Naive thymus-derived CD4-positive, alpha-beta T cell (primary cell): ENCODE measurements around the gene EPS8. TPM values are rescaled to one million over a fixed set of nuclear protein-coding genes. Genes with fewer than 3 reads are reported as not detected.

ENCODE experiments used
- ATAC-seq: fragments of 150-1000 bp; cut with Tn5 transposase; 2 replicates; pipeline ENCODE4 v1.10.0; 2021; ENCODE audit warnings: mild to moderate bottlenecking, moderate library complexity
- CTCF ChIA-PET: fragments of 350-600 bp; sonication (Branson Sonifier 250); formaldehyde crosslinking; loops from one replicate; lab custom pipeline; 2021; ENCODE audit warnings: antibody characterized with exemption; lab: Charles Lee
- POLR2A ChIA-PET: fragments of 350-600 bp; sonication (Branson Sonifier 250); formaldehyde crosslinking; loops from one replicate; lab custom pipeline; 2021; ENCODE audit warnings: antibody characterized with exemption, inconsistent platforms; lab: Charles Lee
- DNase-seq, 9 donors: peaks; one replicate each; pipeline versions ENCODE4 v3.0.0 to v3.0.0-alpha.2; 2020 to 2022; ENCODE audit warnings: mixed read lengths in 1 of 9
- H3K27ac ChIP-seq: one replicate; pipeline ENCODE4 v1.7.0; 2013; ENCODE audit warnings: mild to moderate bottlenecking, low read depth, low read length, moderate library complexity
- H3K27me3 ChIP-seq, 2 donors: one replicate each; pipeline ENCODE4 v1.7.0; 2013; ENCODE audit warnings: low read length in 2 of 2, mild to moderate bottlenecking in 2 of 2, moderate library complexity in 2 of 2; ENCODE audit not compliant: control insufficient read depth in 2 of 2, insufficient read depth in 2 of 2
- H3K36me3 ChIP-seq, 3 experiments: 1 replicate in 2 of 3; 2 replicates in 1 of 3; pipeline ENCODE4 v1.7.0; 2013; ENCODE audit warnings: low read length in 3 of 3, mild to moderate bottlenecking in 3 of 3, moderate library complexity in 1 of 3; ENCODE audit not compliant: insufficient read depth in 3 of 3, control insufficient read depth in 2 of 3
- H3K4me1 ChIP-seq, 2 donors: one replicate each; pipeline ENCODE4 v1.7.0; 2013; ENCODE audit warnings: low read length in 2 of 2, mild to moderate bottlenecking in 2 of 2, moderate library complexity in 1 of 2; ENCODE audit not compliant: control insufficient read depth in 2 of 2, insufficient read depth in 2 of 2
- H3K4me3 ChIP-seq: 2 replicates; pipeline ENCODE4 v1.7.0; 2013; ENCODE audit warnings: mild to moderate bottlenecking, low read length
- H3K9me3 ChIP-seq, 3 experiments: 1 replicate in 2 of 3; 2 replicates in 1 of 3; pipeline ENCODE4 v1.7.0; 2013; ENCODE audit warnings: low read length in 3 of 3; ENCODE audit not compliant: control insufficient read depth in 2 of 3
- H3K27ac Mint-ChIP-seq, 9 donors: one replicate each; pipeline ENCODE4 v1.8.0; 2020 to 2022; ENCODE audit warnings: mixed read lengths in 9 of 9, mild to moderate bottlenecking in 8 of 9, moderate library complexity in 5 of 9, inconsistent platforms in 2 of 9
- H3K27me3 Mint-ChIP-seq, 5 donors: one replicate each; pipeline ENCODE4 v1.8.0; 2021 to 2022; ENCODE audit warnings: mixed read lengths in 5 of 5, mild to moderate bottlenecking in 1 of 5
- H3K36me3 Mint-ChIP-seq, 5 donors: one replicate each; pipeline ENCODE4 v1.8.0; 2020 to 2022; ENCODE audit warnings: mixed read lengths in 5 of 5, mild to moderate bottlenecking in 3 of 5, inconsistent platforms in 1 of 5
- H3K4me1 Mint-ChIP-seq, 7 donors: one replicate each; pipeline ENCODE4 v1.8.0; 2020 to 2022; ENCODE audit warnings: mixed read lengths in 7 of 7, mild to moderate bottlenecking in 3 of 7, inconsistent platforms in 1 of 7
- H3K4me3 Mint-ChIP-seq, 10 donors: one replicate each; pipeline ENCODE4 v1.8.0; 2020 to 2022; ENCODE audit warnings: mild to moderate bottlenecking in 10 of 10, mixed read lengths in 10 of 10, moderate library complexity in 6 of 10, inconsistent platforms in 2 of 10
- H3K9me3 Mint-ChIP-seq, 11 donors: one replicate each; pipeline ENCODE4 v1.8.0; 2020 to 2022; ENCODE audit warnings: mixed read lengths in 11 of 11, mild to moderate bottlenecking in 4 of 11, inconsistent platforms in 1 of 11, moderate library complexity in 1 of 11
- intact Hi-C, 2 donors: fragments of 100-400 bp; cut with micrococcal nuclease; formaldehyde crosslinking; loops; one replicate each; pipeline ENCODE4 v1.15.1; 2023
- polyA plus RNA-seq, 2 donors: library from polyadenylated mRNA; unstranded; fragments of 300-500 nt; fragmentation: Illumina TruSeq; gene quantifications; one replicate each; pipeline ENCODE4 v1.2.3, GENCODE V29; 2021
- total RNA-seq, 6 experiments: library from RNA in 5 of 6; stranded (reverse) in 5 of 6; gene quantifications; 1 replicate in 5 of 6; 2 replicates in 1 of 6; pipeline ENCODE4 v1.2.3 and lab custom pipeline; 2021 to 2026

The EPS8 gene
- total and polyA plus RNA-seq, 7 experiments from 2014 or later, result 1.9 to 3.1 (median 2.5) TPM

GRCh38 chr12:15608941-15609340, 180.2 kb downstream of the EPS8 start:
- H3K4me1 Mint-ChIP-seq, result no peaks in the 10 kb centered on the region
- Histone ChIP-seq H3K4me1 (no peaks in the 10 kb centered on the region), H3K27ac (no peak overlapping the region), H3K27me3 (no peaks in the 10 kb centered on the region), H3K36me3 (no peaks in the 10 kb centered on the region), H3K9me3 (no peaks in the 10 kb centered on the region), H3K4me3 (no peak overlapping the region)
- ChIA-PET POLR2A (no interaction called here), CTCF (no interaction called here)
- peaks cover 0 to 9% (median 4%) of the 10 kb centered on the region in 5 donors for H3K27me3 Mint-ChIP-seq
- peaks cover 0 to 11% (median 0%) of the 10 kb centered on the region in 11 donors for H3K9me3 Mint-ChIP-seq
- ATAC-seq (no peak), DNase-seq (no peak)
- H3K36me3 Mint-ChIP-seq, result no peaks in the 10 kb centered on the region
- intact Hi-C loops, result no loop called here
- no peak overlapping the region for H3K4me3 Mint-ChIP-seq
- H3K27ac Mint-ChIP-seq, result no peak overlapping the region

- POLR2A ChIA-PET, result no interaction called here
- H3K27ac Mint-ChIP-seq, result no peak overlapping the region
- Histone ChIP-seq H3K36me3 (no peaks in the 10 kb centered on the region), H3K9me3 (no peaks in the 10 kb centered on the region), H3K4me1 (no peaks in the 10 kb centered on the region), H3K27me3 (no peaks in the 10 kb centered on the region), H3K4me3 (no peak overlapping the region), H3K27ac (no peak overlapping the region)
- no peak overlapping the region for H3K4me3 Mint-ChIP-seq
- H3K9me3 Mint-ChIP-seq, result peaks cover 0 to 6% (median 0%) of the 10 kb centered on the region in 11 donors
- CTCF ChIA-PET, result no interaction called here
- DNase-seq, result no peak
- peaks cover 0 to 9% (median 4%) of the 10 kb centered on the region in 5 donors for H3K27me3 Mint-ChIP-seq
- H3K4me1 Mint-ChIP-seq, result no peaks in the 10 kb centered on the region
- no peak for ATAC-seq
- intact Hi-C loops, result no loop called here
- H3K36me3 Mint-ChIP-seq, result no peaks in the 10 kb centered on the region
Measured at GRCh38 chr12:15608406-15608805, 180.8 kb downstream of the EPS8 start.

DNA sequence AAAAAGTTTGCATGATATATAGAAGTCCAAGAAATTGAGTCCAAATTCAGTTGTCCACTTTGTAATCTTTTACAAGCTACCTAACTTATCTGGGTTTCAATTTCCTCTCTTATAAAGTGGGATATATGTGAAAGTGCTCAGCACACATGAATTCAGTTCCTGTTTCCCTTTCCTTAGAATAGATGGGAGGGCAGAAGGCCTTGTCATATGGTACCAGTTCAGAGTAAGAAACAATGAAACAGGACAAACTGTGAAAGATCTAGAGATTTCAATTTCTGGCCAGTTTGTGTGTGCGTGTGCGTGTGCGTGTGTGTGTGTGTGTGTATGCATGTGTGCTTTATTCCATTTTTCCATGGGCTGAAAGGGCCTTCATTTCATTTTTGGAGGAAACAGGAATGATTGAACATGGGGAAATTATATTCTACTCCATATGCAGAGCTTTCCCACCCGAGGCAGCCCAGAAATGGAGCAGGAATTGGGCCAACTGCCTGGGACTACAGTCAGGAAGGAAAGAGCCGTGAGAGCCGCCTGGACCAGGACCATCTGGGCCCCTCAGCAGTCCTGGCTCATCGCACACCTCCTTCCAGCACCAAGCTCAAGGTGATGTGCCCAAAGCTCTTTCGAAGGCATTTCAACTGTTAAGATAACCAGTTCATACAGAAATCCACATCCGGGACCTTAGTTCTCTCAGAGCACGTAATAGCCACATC, 183.2 kb downstream of the EPS8 start:
- H3K9me3 Mint-ChIP-seq, result peaks cover 0 to 2% (median 0%) of the 10 kb centered on the region in 11 donors
- H3K36me3 Mint-ChIP-seq, result no peaks in the 10 kb centered on the region
- Histone ChIP-seq H3K27ac (no peak overlapping the region), H3K4me3 (no peak overlapping the region), H3K4me1 (no peaks in the 10 kb centered on the region), H3K9me3 (no peaks in the 10 kb centered on the region), H3K36me3 (no peaks in the 10 kb centered on the region), H3K27me3 (no peaks in the 10 kb centered on the region)
- peaks cover 0 to 9% (median 4%) of the 10 kb centered on the region in 5 donors for H3K27me3 Mint-ChIP-seq
- no peak overlapping the region for H3K4me3 Mint-ChIP-seq
- POLR2A ChIA-PET, result no interaction called here
- CTCF ChIA-PET, result interaction anchor here (0.9 kb wide), 1 partner anchor 15 kb away, joined by 3 read pairs; no protein-coding TSS in a partner anchor
- H3K4me1 Mint-ChIP-seq, result no peaks in the 10 kb centered on the region
- H3K27ac Mint-ChIP-seq, result no peak overlapping the region
- intact Hi-C loops, result no loop called here
- DNase-seq, result no peak
- ATAC-seq, result no peak

GRCh38 chr12:15603474-15604085, 185.6 kb downstream of the EPS8 start:
- intact Hi-C loops, result no loop called here
- CTCF ChIA-PET, result no interaction called here
- POLR2A ChIA-PET, result no interaction called here
- no peak for ATAC-seq
- H3K4me3 Mint-ChIP-seq, result no peak overlapping the region
- Histone ChIP-seq H3K4me3 (no peak overlapping the region), H3K4me1 (no peaks in the 10 kb centered on the region), H3K27ac (no peak overlapping the region), H3K36me3 (no peaks in the 10 kb centered on the region), H3K9me3 (no peaks in the 10 kb centered on the region), H3K27me3 (no peaks in the 10 kb centered on the region)
- no peaks in the 10 kb centered on the region for H3K36me3 Mint-ChIP-seq
- no peaks in the 10 kb centered on the region for H3K4me1 Mint-ChIP-seq
- H3K27ac Mint-ChIP-seq, result no peak overlapping the region
- peaks cover 0 to 9% (median 4%) of the 10 kb centered on the region in 5 donors for H3K27me3 Mint-ChIP-seq
- DNase-seq, result no peak
- peaks cover 0 to 2% (median 0%) of the 10 kb centered on the region in 11 donors for H3K9me3 Mint-ChIP-seq

DNA sequence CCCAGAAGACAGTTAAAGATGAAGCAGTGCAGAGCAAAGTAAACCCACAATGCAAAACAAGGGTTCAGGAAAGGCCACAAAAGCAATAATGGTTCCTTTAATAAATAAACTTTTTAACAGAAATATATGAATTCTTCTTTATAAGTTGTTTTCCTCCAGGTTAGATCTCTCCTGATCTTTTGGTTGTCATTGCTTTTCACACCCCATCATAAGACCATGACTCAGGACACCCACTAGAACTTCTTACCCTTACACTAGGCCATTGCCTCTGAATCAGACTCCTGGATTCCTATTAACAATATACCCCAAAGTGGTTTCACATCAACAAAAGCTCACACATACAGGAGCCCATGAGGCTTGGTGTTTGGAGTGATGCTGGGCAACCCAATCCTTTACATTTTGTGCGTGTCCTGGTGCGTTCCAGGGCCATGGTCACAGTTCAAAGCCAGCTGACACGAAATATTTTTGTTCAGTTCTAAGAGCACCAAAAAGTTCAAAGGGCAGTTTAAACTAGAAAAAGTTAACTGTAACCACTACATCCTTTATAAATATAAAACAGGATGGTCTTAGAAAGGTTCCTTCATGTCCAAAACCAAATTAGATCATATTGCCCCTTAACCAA, 187.0 kb downstream of the EPS8 start:
- no peak overlapping the region for H3K4me3 ChIP-seq
- H3K9me3 ChIP-seq, result no peaks in the 10 kb centered on the region
- no peaks in the 10 kb centered on the region for H3K4me1 Mint-ChIP-seq
- intact Hi-C loops, result no loop called here
- H3K27ac Mint-ChIP-seq, result no peak overlapping the region
- no peaks in the 10 kb centered on the region for H3K36me3 ChIP-seq
- ChIA-PET POLR2A (no interaction called here), CTCF (no interaction called here)
- H3K36me3 Mint-ChIP-seq, result no peaks in the 10 kb centered on the region
- peaks cover 0 to 9% (median 4%) of the 10 kb centered on the region in 5 donors for H3K27me3 Mint-ChIP-seq
- no peaks in the 10 kb centered on the region for H3K27me3 ChIP-seq
- no peak overlapping the region for H3K4me3 Mint-ChIP-seq
- ATAC-seq, result no peak
- H3K9me3 Mint-ChIP-seq, result peaks cover 0 to 2% (median 0%) of the 10 kb centered on the region in 11 donors
- H3K4me1 ChIP-seq, result no peaks in the 10 kb centered on the region
- no peak overlapping the region for H3K27ac ChIP-seq
- no peak for DNase-seq

GRCh38 chr12:15601210-15601800, 187.9 kb downstream of the EPS8 start:
- intact Hi-C loops, result no loop called here
- CTCF ChIA-PET, result no interaction called here
- H3K36me3 Mint-ChIP-seq, result peaks cover 0 to 3% (median 0%) of the 10 kb centered on the region in 5 donors

More at GRCh38 chr12:15601210-15601800, 187.9 kb downstream of the EPS8 start:
- Mint-ChIP-seq H3K4me3 (no peak overlapping the region), H3K27ac (no peak overlapping the region), H3K4me1 (no peaks in the 10 kb centered on the region), H3K9me3 (peaks cover 0 to 2% (median 0%) of the 10 kb centered on the region in 11 donors), H3K27me3 (peaks cover 0 to 9% (median 4%) of the 10 kb centered on the region in 5 donors)
- Histone ChIP-seq H3K36me3 (no peaks in the 10 kb centered on the region), H3K27me3 (no peaks in the 10 kb centered on the region), H3K4me3 (no peak overlapping the region), H3K27ac (no peak overlapping the region), H3K4me1 (no peaks in the 10 kb centered on the region), H3K9me3 (no peaks in the 10 kb centered on the region)
- POLR2A ChIA-PET, result no interaction called here
- peak; percentile 64 for ATAC-seq
- no peak for DNase-seq
